ENCODE measurements around the gene P2RY11. TPM values are rescaled to one million over a fixed set of nuclear protein-coding genes. Genes with fewer than 3 reads are reported as not detected.
A peak's percentile ranks its signal among the peaks of the same experiment; 100 is the strongest.

Gene P2RY11
- total and polyA plus RNA-seq, 2 of the 4 experiments (the other 2 are of a cell fraction), result 0.54 to 4.5 TPM

DNA sequence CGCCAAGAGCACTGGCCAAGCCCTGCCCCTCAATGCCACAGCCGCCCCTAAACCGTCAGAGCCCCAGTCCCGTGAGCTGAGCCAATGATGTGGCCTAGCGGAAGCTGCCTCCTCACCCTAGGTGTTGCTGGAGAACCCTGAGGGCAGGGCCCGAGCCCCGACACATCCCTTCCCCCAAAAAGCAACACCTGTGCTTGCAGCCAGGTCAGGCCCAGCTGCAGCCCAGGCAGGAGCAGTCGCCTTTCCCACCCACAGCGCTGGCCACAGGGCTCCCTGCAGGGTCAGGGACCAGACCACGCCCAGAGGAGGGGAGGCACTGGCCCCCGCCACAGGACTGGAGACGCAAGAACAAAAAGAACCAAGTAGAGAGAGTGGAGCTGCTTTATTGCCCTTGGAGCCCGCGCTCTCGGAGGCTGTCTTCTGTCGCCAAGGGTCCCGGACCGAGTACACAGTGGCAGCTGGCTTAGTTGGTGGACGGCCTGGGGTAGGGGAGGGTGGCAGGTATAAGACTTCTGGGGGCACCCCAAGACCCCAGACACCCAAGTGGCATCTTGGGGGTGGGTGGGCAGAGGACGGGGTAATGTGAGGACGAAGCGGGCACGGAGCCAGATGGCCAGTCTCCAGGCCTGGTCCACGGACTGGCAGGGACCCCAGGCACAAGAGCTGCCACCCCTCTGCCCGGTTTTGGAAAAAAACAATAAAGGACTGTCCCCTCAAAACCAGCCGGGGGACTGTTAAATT is 3.3 kb downstream of the P2RY11 start:
- Histone ChIP-seq H3K4ac (ENCODE audit: low read depth, low read length) (no peak overlapping the region), H3K36me3 (ENCODE audit: control insufficient read depth, insufficient read depth, low read length) (peaks cover 58% of the 10 kb centered on the region), H3K4me2 (ENCODE audit: low read depth, low read length) (no peak overlapping the region), H3K56ac (ENCODE audit: extremely low read depth, insufficient read depth, low read length) (no peak overlapping the region), H2AK9ac (replicated peaks; ENCODE audit: low read depth, low read length, poor library complexity) (no peak overlapping the region), H3K9ac (ENCODE audit: low read depth, low read length) (no peak overlapping the region), H3K18ac (ENCODE audit: low read depth, low read length) (no peak overlapping the region), H2AFZ (replicated peaks; ENCODE audit: low read length, poor library complexity) (no peak overlapping the region), H2BK20ac (ENCODE audit: low read depth, low read length) (no peak overlapping the region), H3K4me3 (ENCODE audit: insufficient read depth, low read depth, low read length) (no peak overlapping the region), H2AK5ac (ENCODE audit: low read depth, low read length) (no peak overlapping the region; the same call in 1 of the 2 replicates), H3K27ac (ENCODE audit: insufficient read depth, low read length) (no peak overlapping the region), H4K91ac (ENCODE audit: insufficient read depth, low read depth, low read length) (no peak overlapping the region), H3K9me1 (ENCODE audit: insufficient read depth, low read length) (no peaks in the 10 kb centered on the region), H3K79me1 (ENCODE audit: low read depth in 1 of 2, low read length in 2 of 2) (peaks cover 11 to 43% of the 10 kb centered on the region in 2 experiments), H3K23ac (ENCODE audit: low read depth, low read length) (no peak overlapping the region), H3K9me3 (ENCODE audit: control insufficient read depth, insufficient read depth, low read length) (no peaks in the 10 kb centered on the region), H2BK15ac (ENCODE audit: low read depth, low read length) (no peak overlapping the region), H4K8ac (ENCODE audit: low read depth in 2 of 2, low read length in 2 of 2) (no peak overlapping the region), H3K4me1 (ENCODE audit: control insufficient read depth, insufficient read depth, low read length) (peaks cover 5% of the 10 kb centered on the region; the same call in 1 of the 2 replicates), H4K20me1 (ENCODE audit: insufficient read depth, low read length) (peaks cover 20% of the 10 kb centered on the region), H3K14ac (replicated peaks; ENCODE audit: low read depth, low read length) (no peak overlapping the region), H2BK5ac (ENCODE audit: low read depth, low read length, poor library complexity, severe bottlenecking) (no peak overlapping the region), H3K27me3 (ENCODE audit: control insufficient read depth, insufficient read depth, low read length) (no peaks in the 10 kb centered on the region), H4K5ac (ENCODE audit: low read depth, low read length) (no peak overlapping the region), H2BK120ac (ENCODE audit: low read depth, low read length) (no peak overlapping the region)
- dilution Hi-C loops (cut with HindIII; ENCODE audit: low sequenced_read_pairs, unreplicated experiment) (no loop called here), intact Hi-C loops (cut with micrococcal nuclease) (no loop called here), in situ Hi-C loops (cut with MboI; ENCODE audit: low sequenced_read_pairs) (no loop called here)
- 78% methylated on average over 12 of the region's 26 CpGs; no CpG with 5 or more reads in 1 of the 2 experiments for WGBS, 2 experiments (ENCODE audit: extremely low coverage in 2 of 2, insufficient read length in 1 of 2)
- ATAC-seq (ENCODE audit: low read depth), result no peak; the same call in 1 of the 2 replicates
- CTCF ChIA-PET, result no interaction called here
- DNase-seq, result no peak
- TF ChIP-seq POLR2A (IDR thresholded peaks at IDR 0.05; ENCODE audit: low read depth, low read length), result peak; percentile 46; the same call in 1 of the 2 replicates
- TF ChIP-seq, protein P1, sequence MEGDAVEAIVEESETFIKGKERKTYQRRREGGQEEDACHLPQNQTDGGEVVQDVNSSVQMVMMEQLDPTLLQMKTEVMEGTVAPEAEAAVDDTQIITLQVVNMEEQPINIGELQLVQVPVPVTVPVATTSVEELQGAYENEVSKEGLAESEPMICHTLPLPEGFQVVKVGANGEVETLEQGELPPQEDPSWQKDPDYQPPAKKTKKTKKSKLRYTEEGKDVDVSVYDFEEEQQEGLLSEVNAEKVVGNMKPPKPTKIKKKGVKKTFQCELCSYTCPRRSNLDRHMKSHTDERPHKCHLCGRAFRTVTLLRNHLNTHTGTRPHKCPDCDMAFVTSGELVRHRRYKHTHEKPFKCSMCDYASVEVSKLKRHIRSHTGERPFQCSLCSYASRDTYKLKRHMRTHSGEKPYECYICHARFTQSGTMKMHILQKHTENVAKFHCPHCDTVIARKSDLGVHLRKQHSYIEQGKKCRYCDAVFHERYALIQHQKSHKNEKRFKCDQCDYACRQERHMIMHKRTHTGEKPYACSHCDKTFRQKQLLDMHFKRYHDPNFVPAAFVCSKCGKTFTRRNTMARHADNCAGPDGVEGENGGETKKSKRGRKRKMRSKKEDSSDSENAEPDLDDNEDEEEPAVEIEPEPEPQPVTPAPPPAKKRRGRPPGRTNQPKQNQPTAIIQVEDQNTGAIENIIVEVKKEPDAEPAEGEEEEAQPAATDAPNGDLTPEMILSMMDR (conservative IDR thresholded peaks at IDR 0.05; ENCODE audit: low read depth, low read length), result no peak
- POLR2A ChIA-PET (ENCODE audit: unreplicated experiment), result no interaction called here
- BruUV-seq (replicated peaks), result no TSS peak

Data from IMR-90 (cell line).